Measurements from ENCODE around the gene MMP11.

GRCh38 chr22:23812378-23812777, 39.7 kb downstream of the MMP11 start:
- TF ChIP-seq NFE2L2 (IDR thresholded peaks at IDR 0.05; ENCODE audit: low read depth, low read length): no peak
- TF ChIP-seq CTCF (conservative IDR thresholded peaks at IDR 0.05; ENCODE audit: low read depth, low read length): no peak

Data from IMR-90 (cell line).